T-helper 22 cell (primary cell): Measurements from ENCODE around the gene DNAJC11.
"Not testable (repeated sequence)": the region's sequence is repeated elsewhere in the genome, so short reads cannot be mapped to it uniquely, and the experiment has no call there.

Source experiments
- DNase-seq: peaks from one replicate; pipeline ENCODE4 v3.0.0-alpha.2; 2020; ENCODE audit warnings: low read depth

DNAJC11 gene

GRCh38 chr1:6623269-6623965, 78.2 kb downstream of the DNAJC11 start:
- no peak for DNase-seq

GRCh38 chr1:6622396-6623152, 79.0 kb downstream of the DNAJC11 start:
- DNase-seq = no peak

- no peak for DNase-seq
These were observed 79.9 kb downstream of the DNAJC11 start for GRCh38 chr1:6621429-6622391.

- DNase-seq = no peak
These were observed 82.6 kb downstream of the DNAJC11 start for GRCh38 chr1:6619045-6619444.

GRCh38 chr1:6614929-6615785, 86.5 kb downstream of the DNAJC11 start:
- DNase-seq = no peak

- peak; percentile 59 for DNase-seq
These were observed 87.3 kb downstream of the DNAJC11 start for GRCh38 chr1:6614019-6614928.

GRCh38 chr1:6613361-6614018, 88.1 kb downstream of the DNAJC11 start, which contains the start of gene PHF13:
TSS of gene PHF13 (plus strand) at chr1:6613731. CDS start at chr1:6614067, 336 bp downstream.
- DNase-seq = peak; percentile 99

GRCh38 chr1:6612641-6613360, 88.8 kb downstream of the DNAJC11 start:
- DNase-seq = no peak

- no peak for DNase-seq
These were observed 97.6 kb downstream of the DNAJC11 start for GRCh38 chr1:6603915-6604558.

- peak; percentile 39 for DNase-seq
These were observed 98.2 kb downstream of the DNAJC11 start for GRCh38 chr1:6603238-6603914.

GRCh38 chr1:6602669-6603237, 98.9 kb downstream of the DNAJC11 start, which contains the start of gene KLHL21:
TSS of gene KLHL21 (minus strand) at chr1:6602869. CDS start at chr1:6602817, 52 bp downstream.
- peak; percentile 75 for DNase-seq

- DNase-seq = no peak
These were observed 99.5 kb downstream of the DNAJC11 start for GRCh38 chr1:6601923-6602668.

GRCh38 chr1:6601049-6601922, 100.3 kb downstream of the DNAJC11 start:
- peak; percentile 78 for DNase-seq

GRCh38 chr1:6600410-6601048, 101.1 kb downstream of the DNAJC11 start:
- no peak for DNase-seq

- DNase-seq = not testable (repeated sequence)
These were observed 101.6 kb downstream of the DNAJC11 start for GRCh38 chr1:6599991-6600390.
